Fibroblast of gingiva (primary cell): Measurements from ENCODE around the gene SCFD2.
A peak's percentile ranks its signal among the peaks of the same experiment; 100 is the strongest.
"Not testable (repeated sequence)": the region's sequence is repeated elsewhere in the genome, so short reads cannot be mapped to it uniquely, and the experiment has no call there.

Source experiments
- DNase-seq: peaks from one replicate; pipeline ENCODE4 v3.0.0-alpha.2; 2011; ENCODE audit warnings: low read depth

Gene SCFD2

GRCh38 chr4:53139256-53139655 is 226.6 kb downstream of the SCFD2 start:
- not testable (repeated sequence) for DNase-seq

- no peak for DNase-seq
Measured at GRCh38 chr4:53137468-53137867, 228.4 kb downstream of the SCFD2 start.

GRCh38 chr4:53136954-53137353 is 228.9 kb downstream of the SCFD2 start:
- no peak for DNase-seq

GRCh38 chr4:53132132-53132891 is 233.5 kb downstream of the SCFD2 start:
- peak; percentile 92 for DNase-seq

- DNase-seq, result peak; percentile 71
Measured at GRCh38 chr4:53131562-53131925, 234.3 kb downstream of the SCFD2 start.

- no peak for DNase-seq
Measured at GRCh38 chr4:53130896-53131561, 234.8 kb downstream of the SCFD2 start.

GRCh38 chr4:53128706-53129357 is 237.0 kb downstream of the SCFD2 start:
- DNase-seq, result peak; percentile 36

GRCh38 chr4:53128231-53128630 is 237.6 kb downstream of the SCFD2 start:
- no peak for DNase-seq

DNA sequence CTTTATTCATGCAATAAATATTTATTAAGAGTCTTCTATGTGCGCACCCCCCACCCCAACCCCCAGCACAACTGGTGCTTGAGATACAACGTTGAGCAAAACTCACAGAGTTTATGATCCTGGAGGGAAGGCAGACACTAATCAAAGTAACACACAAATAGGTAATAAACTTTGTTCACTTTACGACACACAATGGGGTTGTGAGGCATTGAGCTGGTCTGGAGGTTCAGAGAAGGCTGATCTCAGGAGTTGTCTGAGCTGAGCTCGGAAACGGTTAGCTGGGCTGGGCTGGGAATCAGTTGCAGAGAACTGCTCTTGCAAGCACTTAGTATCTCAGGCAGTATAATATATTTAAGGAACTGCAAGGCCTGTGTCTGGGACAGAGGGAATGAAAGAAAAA is 238.5 kb downstream of the SCFD2 start:
- DNase-seq, result no peak

GRCh38 chr4:53126099-53126498 is 239.8 kb downstream of the SCFD2 start:
- no peak for DNase-seq

DNA sequence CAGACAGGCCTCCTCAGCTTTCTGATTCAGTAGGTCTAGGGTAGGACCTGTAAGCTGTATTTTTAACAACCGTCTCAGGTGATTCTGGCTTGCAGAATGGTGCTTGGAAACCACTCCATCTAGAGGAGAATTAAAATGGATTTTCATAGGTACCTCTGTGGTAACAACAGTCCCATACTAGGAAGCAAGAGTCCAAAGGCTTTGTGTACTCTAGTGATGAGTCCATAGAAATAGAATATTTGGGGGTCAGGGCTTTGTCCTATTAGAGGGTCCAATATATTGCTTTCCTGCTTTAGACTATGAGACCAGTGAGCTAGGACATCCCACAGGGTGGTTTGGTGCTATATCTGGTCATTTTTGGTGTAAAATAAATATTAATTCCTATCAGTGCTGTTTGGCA is 242.0 kb downstream of the SCFD2 start:
- DNase-seq, result no peak

- DNase-seq, result no peak
Measured at GRCh38 chr4:53123171-53123570, 242.7 kb downstream of the SCFD2 start.

DNA sequence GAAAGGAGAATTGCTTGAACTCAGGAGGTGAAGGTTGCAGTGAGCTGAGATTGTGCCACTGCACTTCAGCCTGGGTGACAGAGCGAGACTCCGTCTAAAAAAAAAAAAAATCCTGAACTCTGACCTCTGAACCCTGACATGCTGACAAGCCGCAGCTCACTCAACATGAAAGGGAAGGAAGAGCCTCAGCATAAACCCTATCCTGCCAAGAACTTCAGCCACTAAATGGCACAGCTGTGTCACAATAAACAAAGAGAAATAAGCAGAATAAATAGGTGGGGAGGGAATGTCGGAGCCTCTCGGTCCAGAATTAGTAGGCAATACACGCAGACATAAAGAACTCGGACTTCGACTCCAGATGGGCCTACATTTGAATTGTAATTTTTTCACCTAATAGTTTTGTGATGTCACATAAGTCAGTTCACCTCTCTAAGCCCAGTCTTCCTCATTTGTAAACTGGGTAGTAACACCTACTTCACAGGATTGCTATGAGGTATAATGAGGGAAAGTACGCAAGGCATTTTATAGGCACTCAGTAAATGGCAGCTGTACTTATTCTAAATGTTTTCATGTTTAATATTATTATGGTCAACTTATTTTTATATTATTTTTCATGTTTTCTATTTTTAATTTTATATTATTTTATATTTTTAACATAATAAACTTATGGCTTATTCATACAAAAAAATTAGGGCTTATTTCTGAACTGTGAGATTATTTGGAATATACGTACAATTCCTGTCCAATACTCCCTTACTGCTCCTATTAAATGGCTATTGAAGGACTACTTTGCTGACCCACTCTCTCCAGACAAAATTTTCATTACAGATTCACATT is 243.4 kb downstream of the SCFD2 start:
- no peak for DNase-seq

DNA sequence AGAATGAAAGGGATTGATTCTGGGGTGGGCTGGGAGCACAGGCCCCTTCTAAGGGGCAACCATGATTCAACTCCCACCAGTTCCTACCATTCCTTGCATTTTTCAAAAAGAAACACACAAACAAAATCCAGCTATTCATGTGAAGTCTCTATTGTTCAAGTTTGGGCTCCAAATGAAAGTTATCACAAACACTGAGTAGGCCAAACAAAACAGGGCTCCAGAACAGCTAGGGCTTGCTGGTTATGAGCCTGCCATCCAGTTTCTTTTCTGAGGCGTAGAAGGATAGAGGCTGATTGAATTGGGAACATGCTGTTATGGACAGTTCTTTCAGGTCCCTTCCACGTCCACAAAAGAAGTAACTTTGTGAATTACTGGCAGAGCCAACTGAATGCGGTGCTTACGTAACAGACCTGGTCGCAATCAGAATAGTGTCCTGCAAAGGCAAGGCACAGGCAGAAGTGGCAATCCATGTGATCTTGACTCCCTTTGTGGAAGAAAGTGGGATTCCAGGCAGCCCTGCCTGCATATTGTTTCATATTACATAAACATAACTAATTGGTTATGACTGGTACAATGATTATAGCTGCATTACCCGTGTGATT is 244.5 kb downstream of the SCFD2 start:
- peak; percentile 37 for DNase-seq

DNA sequence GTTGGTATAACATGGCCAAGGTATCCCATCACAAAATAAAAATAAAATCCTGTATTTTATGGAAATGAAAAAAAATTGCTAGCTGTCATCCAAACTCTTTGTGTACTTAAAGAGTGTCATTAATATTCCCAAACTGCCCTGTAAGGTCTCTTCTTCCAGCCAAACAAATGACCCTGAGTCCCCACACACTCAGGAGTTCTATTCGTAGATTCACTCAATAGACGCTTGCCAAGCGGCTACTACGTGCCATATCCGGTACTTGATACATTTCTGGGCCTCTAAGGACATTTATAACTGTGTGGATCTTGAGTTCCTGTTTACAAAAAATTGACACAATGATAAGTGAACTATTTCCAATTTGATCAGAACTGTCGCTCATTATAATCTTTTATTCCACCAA is 245.1 kb downstream of the SCFD2 start:
- no peak for DNase-seq

DNA sequence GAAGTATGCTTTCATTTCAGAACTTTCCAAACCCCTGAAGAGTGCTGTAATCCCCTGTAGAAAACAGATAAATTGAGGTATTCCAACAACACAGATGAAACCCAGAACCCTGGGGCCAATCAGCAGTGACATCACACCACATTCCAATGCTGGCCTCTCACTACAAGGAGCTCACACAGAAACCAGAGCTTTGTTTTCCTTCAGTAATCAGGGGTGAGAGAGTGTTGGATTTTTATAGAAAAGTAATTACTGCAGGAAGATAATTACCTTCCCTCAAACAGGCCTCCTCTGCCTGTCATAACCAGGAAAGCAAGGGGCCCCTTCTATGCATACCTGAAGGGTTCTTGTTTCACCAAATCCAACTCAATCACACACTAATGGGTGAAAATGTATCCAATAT is 246.2 kb downstream of the SCFD2 start:
- DNase-seq, result peak; percentile 68

- no peak for DNase-seq
Measured at GRCh38 chr4:53118676-53119075, 247.2 kb downstream of the SCFD2 start.

DNA sequence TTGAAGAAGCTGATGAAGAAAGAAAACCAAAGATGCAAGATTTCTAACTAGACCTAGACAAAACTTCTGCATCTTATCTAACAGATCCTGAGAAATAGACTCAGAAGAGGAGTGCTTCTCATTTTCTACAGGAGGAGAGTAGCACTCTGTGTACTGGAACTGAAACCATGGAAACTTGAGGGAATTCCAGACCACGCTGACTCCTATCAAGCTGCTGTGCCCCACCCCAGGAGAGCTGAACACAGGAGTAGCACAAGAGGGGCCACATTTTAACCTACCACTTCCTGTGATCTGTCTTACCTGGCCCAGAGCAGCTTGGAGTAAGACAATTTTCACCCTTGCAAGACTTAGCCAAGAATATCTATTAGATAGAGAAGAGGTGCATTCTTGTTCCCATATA is 248.9 kb downstream of the SCFD2 start:
- DNase-seq, result no peak

DNA sequence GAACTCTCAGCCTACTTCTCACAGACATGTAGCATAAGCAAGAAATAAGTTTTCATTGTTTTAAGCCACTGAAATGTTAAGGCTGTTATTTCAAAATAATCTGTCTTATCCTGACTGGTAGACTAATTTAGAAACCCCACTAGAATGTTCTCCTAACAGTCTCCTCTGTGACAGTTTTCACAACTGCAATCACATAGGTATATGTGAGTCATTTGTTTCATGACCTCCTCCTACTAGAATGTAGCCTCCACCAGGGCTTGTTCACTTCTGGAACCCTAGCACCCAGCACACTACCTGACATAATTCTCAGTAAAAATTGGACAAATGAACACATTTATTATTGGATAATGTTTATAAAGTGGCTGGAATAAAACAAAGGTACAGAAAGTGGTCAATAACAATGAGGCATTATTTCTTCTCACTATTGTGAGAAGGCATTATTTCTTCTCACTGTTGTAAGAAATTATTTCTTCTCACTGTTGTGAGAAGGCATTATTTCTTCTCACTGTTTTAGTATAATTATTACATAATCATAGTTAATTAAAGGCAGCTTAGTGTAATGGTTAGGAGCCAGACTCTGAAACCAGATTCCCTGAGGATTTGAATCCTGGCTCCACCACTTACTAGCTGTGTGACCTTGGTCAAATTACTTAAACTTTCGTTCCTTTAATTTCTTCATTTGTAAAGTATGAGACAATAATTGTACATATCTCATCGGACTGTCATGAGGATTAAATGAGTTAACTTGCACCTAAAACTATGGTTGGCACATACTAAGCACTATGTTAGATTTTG is 252.2 kb downstream of the SCFD2 start:
- DNase-seq, result peak; percentile 30

GRCh38 chr4:53105313-53105712 is 260.5 kb downstream of the SCFD2 start:
- DNase-seq, result no peak

- DNase-seq, result no peak
Measured at GRCh38 chr4:53103481-53103880, 262.4 kb downstream of the SCFD2 start.
